Activated naive CD4-positive, alpha-beta T cell treated with anti-CD3 and anti-CD28 coated beads for 36 hours (primary cell): Measurements from ENCODE around the gene TXNL1. TPM values are rescaled to one million over a fixed set of nuclear protein-coding genes. Genes with fewer than 3 reads are reported as not detected.

ENCODE experiments used
- CTCF ChIA-PET: fragments of 350-600 bp; sonication (Branson Sonifier 250); formaldehyde crosslinking; loops from one replicate; lab custom pipeline; 2021; ENCODE audit warnings: antibody characterized with exemption; lab: Charles Lee
- DNase-seq: peaks from one replicate; pipeline ENCODE4 v3.0.0-alpha.2; 2020
- H3K27ac Mint-ChIP-seq: one replicate; pipeline ENCODE4 v1.8.0; 2021; ENCODE audit warnings: mild to moderate bottlenecking, mixed read lengths
- H3K27me3 Mint-ChIP-seq: one replicate; pipeline ENCODE4 v1.8.0; 2021; ENCODE audit warnings: low read depth, mixed read lengths
- H3K36me3 Mint-ChIP-seq: one replicate; pipeline ENCODE4 v1.8.0; 2021; ENCODE audit warnings: low read depth, mixed read lengths
- H3K4me1 Mint-ChIP-seq: one replicate; pipeline ENCODE4 v1.8.0; 2021; ENCODE audit warnings: low read depth, mixed read lengths
- H3K4me3 Mint-ChIP-seq: one replicate; pipeline ENCODE4 v1.8.0; 2021; ENCODE audit warnings: mild to moderate bottlenecking, moderate library complexity, mixed read lengths
- H3K9me3 Mint-ChIP-seq: one replicate; pipeline ENCODE4 v1.8.0; 2021; ENCODE audit warnings: mixed read lengths
- intact Hi-C: fragments of 100-400 bp; cut with micrococcal nuclease; formaldehyde crosslinking; loops from one replicate; pipeline ENCODE4 v1.15.1; 2023
- total RNA-seq, 2 experiments: library from RNA; stranded (reverse); gene quantifications; one replicate each; pipeline ENCODE4 v1.2.3, GENCODE V29; 2021

The TXNL1 gene
- total RNA-seq, 2 experiments from 2014 or later: 64.1 to 68.6 TPM

DNA sequence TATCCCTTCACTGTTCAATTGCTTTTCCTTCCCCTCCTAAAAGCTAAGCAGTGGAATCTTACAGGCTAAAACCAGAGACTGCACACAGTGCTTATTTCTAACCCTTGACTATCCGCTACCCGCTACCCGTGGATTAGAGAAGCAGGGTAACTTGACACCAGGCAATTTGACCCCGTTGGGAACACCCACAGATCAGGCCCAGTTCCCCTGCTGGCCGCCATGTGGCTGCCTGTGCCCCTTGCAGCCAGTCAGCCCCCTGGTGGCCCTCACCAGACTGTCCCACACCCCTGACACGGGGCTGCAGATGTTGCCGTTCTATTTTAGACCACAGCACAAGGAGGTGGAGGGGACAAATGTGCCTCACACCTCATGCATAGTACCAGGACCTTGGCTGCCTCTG lies 74.8 kb downstream of the TXNL1 start:
- no peak for DNase-seq

DNA sequence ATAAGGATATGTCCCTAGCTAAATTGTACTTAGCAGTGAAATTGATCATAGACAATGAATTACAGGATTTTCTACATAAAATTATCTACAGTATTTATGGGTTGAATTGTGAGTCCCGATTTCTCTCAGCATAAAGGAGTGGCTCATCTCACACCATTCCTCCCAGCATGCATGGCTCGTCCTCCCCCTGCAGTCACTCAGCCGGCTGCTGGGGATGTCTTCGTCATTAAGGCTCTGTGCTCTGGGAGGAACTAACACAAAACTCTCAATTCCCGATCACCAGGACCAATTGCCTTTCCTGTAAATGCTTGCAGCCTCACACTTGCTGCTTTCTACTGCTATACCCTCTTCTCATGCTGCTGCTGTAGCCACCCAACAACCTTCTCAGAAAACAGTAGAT lies 75.9 kb downstream of the TXNL1 start:
- intact Hi-C loops: no loop called here
- Mint-ChIP-seq H3K4me1 (no peaks in the 10 kb centered on the region), H3K27ac (no peak overlapping the region), H3K36me3 (no peaks in the 10 kb centered on the region), H3K4me3 (no peak overlapping the region), H3K27me3 (peaks cover 3% of the 10 kb centered on the region), H3K9me3 (no peaks in the 10 kb centered on the region)
- CTCF ChIA-PET: interaction anchor here (0.7 kb wide), 1 partner anchor 1138 kb away, joined by 4 read pairs; no protein-coding TSS in a partner anchor
- no peak for DNase-seq

More for the DNA sequence above, 74.8 kb downstream of the TXNL1 start:
- no peak overlapping the region for H3K27ac Mint-ChIP-seq
- CTCF ChIA-PET: no interaction called here
- H3K4me1 Mint-ChIP-seq: no peaks in the 10 kb centered on the region
- no peaks in the 10 kb centered on the region for H3K36me3 Mint-ChIP-seq
- intact Hi-C loops: no loop called here
- peaks cover 3% of the 10 kb centered on the region for H3K27me3 Mint-ChIP-seq
- no peak overlapping the region for H3K4me3 Mint-ChIP-seq
- no peaks in the 10 kb centered on the region for H3K9me3 Mint-ChIP-seq

DNA sequence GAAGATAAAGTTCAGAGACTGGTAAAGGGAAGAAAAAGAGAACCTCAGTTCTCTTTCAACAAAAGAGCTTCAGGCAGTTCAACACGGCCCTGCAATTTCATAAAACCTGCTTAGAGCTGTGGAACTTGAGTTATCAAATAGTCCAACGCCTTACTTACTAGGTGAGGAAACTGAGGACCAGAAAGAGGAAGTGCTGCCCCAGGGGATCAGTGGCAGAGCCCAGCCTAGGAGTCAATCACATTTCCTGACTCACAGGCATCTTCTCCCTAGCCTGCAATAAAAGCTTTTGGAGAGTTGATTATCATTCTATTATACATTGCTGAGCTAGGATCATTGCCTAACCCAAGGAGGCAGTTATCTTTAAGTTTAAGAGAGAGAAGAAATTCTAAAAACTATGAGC lies 77.4 kb downstream of the TXNL1 start:
- intact Hi-C loops: no loop called here
- no peaks in the 10 kb centered on the region for H3K36me3 Mint-ChIP-seq
- no peaks in the 10 kb centered on the region for H3K4me1 Mint-ChIP-seq
- DNase-seq: no peak
- peaks cover 3% of the 10 kb centered on the region for H3K27me3 Mint-ChIP-seq
- CTCF ChIA-PET: no interaction called here
- no peaks in the 10 kb centered on the region for H3K9me3 Mint-ChIP-seq
- H3K4me3 Mint-ChIP-seq: no peak overlapping the region
- no peak overlapping the region for H3K27ac Mint-ChIP-seq

DNA sequence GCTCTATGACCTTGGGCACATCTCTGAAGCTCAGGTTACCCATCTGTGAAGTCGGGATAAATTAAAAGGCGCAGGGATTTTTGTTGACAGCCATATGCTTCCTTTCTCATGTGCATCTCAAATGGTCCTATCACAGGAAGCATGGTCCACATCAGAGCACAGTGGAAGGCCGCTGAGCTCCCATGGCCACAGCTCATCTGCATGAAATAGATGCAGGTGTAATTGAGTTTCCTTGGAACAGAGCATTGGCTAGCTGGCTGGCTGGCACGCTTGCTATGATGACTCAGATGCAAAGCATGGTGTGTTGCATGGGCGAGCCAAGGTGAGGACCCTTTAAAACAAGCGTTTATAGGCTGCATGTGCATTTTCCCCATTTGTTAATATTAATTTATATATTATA lies 79.3 kb downstream of the TXNL1 start:
- CTCF ChIA-PET: interaction anchor here (0.6 kb wide), 1 partner anchor 299 kb away, joined by 3 read pairs; no protein-coding TSS in a partner anchor
- no peaks in the 10 kb centered on the region for H3K4me1 Mint-ChIP-seq
- no peak overlapping the region for H3K27ac Mint-ChIP-seq
- peaks cover 3% of the 10 kb centered on the region for H3K27me3 Mint-ChIP-seq
- DNase-seq: no peak
- intact Hi-C loops: no loop called here
- H3K4me3 Mint-ChIP-seq: no peak overlapping the region
- H3K36me3 Mint-ChIP-seq: no peaks in the 10 kb centered on the region
- H3K9me3 Mint-ChIP-seq: no peaks in the 10 kb centered on the region

DNA sequence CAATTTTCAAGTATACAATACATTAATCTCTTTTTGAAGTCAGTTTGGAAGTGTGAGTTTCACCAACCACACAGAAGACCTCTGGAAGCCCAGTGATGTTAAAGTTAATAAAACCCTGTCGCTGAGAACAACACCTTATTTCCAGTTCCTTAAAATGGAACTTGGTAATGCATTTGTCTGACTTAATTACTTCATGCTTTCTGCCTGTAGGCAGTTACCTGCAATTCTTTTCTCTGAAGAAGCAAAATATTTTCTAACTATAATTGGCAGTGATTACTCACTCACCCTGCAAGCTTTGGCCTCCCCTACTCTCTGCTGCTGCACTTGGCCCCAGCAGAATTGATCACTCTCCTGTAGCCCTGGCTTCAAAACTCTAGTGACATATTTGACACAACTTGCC lies 81.5 kb downstream of the TXNL1 start:
- DNase-seq: no peak
- CTCF ChIA-PET: no interaction called here
- no peaks in the 10 kb centered on the region for H3K4me1 Mint-ChIP-seq

DNA sequence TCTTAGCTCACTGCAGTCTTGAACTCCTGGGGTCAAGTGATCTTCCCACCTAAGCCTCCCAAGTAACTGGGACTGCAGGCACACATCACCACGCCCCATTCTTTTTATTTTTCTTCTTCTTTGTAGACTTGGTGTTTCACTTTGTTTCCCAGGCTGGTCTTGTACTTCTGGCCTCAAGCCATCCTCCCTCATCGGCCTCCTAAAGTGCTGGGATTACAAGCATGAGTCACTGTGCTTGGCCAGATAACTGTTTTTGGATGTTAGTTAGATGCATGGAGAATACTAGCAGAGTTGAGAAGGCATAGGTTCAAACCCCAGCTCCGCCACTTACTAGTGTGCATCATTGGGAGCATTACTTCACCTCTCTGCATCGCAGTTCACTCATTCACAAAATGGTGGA lies 88.3 kb downstream of the TXNL1 start:
- Mint-ChIP-seq H3K4me3 (no peak overlapping the region), H3K27ac (no peak overlapping the region), H3K4me1 (no peaks in the 10 kb centered on the region), H3K9me3 (no peaks in the 10 kb centered on the region), H3K27me3 (peaks cover 3% of the 10 kb centered on the region), H3K36me3 (no peaks in the 10 kb centered on the region)
- DNase-seq: no peak
- CTCF ChIA-PET: interaction anchor here (0.7 kb wide), 1 partner anchor 18 kb away, joined by 3 read pairs; no protein-coding TSS in a partner anchor
- intact Hi-C loops: no loop called here

More for the DNA sequence above, 81.5 kb downstream of the TXNL1 start:
- Mint-ChIP-seq H3K27ac (no peak overlapping the region), H3K9me3 (no peaks in the 10 kb centered on the region), H3K4me3 (no peak overlapping the region), H3K36me3 (no peaks in the 10 kb centered on the region), H3K27me3 (peaks cover 3% of the 10 kb centered on the region)
- intact Hi-C loops: no loop called here

Other genes starting within 250 kb of the TXNL1 start
- 10 to 100 TPM; 17.3 to 19.5 TPM for gene WDR7, start 12.8 kb upstream of the TXNL1 start, total RNA-seq